PC-9 (cell line): ENCODE data around the gene SRBD1. TPM values are rescaled to one million over a fixed set of nuclear protein-coding genes. Genes with fewer than 3 reads are reported as not detected.

Source experiments
- BruUV-seq: library from RNA; stranded (reverse); fragments of 400-500 nt; replicated peaks from 2 replicates; lab custom pipeline; 2021; lab: Mats Ljungman, UMichigan
- CTCF ChIA-PET: fragments of 300-600 bp; sonication (Branson Sonifier 250); formaldehyde crosslinking; loops from one replicate; lab custom pipeline; 2022; ENCODE audit warnings: antibody characterized with exemption; lab: Charles Lee
- POLR2A ChIA-PET: fragments of 300-600 bp; sonication (Branson Sonifier 250); formaldehyde crosslinking; loops from one replicate; lab custom pipeline; 2022; ENCODE audit warnings: antibody characterized with exemption; ENCODE audit not compliant: unreplicated experiment; lab: Charles Lee
- DNase-seq, 2 experiments: peaks; one replicate each; pipeline versions ENCODE4 v3.0.0 to v3.0.0-alpha.2; 2015 to 2022; ENCODE audit warnings: mixed read lengths in 1 of 2
- H2AFZ ChIP-seq: fragments of 200-600 bp; sonication (generic); 2 replicates; pipeline ENCODE4 v1.8.1; 2017; ENCODE audit warnings: antibody characterized with exemption
- H3F3A ChIP-seq: fragments of 200-600 bp; sonication (generic); 2 replicates; pipeline ENCODE4 v1.8.1; 2017; ENCODE audit warnings: antibody characterized with exemption, mild to moderate bottlenecking, low read depth; ENCODE audit not compliant: insufficient read depth
- H3K27ac ChIP-seq: fragments of 200-600 bp; sonication (generic); 2 replicates; pipeline ENCODE4 v1.6.1; 2016; ENCODE audit warnings: mixed run types
- H3K27me3 ChIP-seq: fragments of 200-600 bp; sonication (generic); 2 replicates; pipeline ENCODE4 v1.6.1; 2016; ENCODE audit warnings: low read depth, mixed run types; ENCODE audit not compliant: insufficient read depth
- H3K36me3 ChIP-seq: fragments of 200-600 bp; sonication (generic); 2 replicates; pipeline ENCODE4 v1.6.1; 2016; ENCODE audit warnings: low read depth, mixed run types
- H3K4me1 ChIP-seq: fragments of 200-600 bp; sonication (generic); replicated peaks from 2 replicates; pipeline ENCODE4 v1.6.1; 2016; ENCODE audit warnings: mixed run types; ENCODE audit not compliant: insufficient read depth
- H3K4me2 ChIP-seq: fragments of 200-600 bp; sonication (generic); 2 replicates; pipeline ENCODE4 v1.6.1; 2017; ENCODE audit warnings: mixed run types
- H3K4me3 ChIP-seq: fragments of 200-600 bp; sonication (generic); 2 replicates; pipeline ENCODE4 v1.6.1; 2016; ENCODE audit warnings: mixed run types
- H3K79me2 ChIP-seq: fragments of 200-600 bp; sonication (generic); 2 replicates; pipeline ENCODE4 v1.6.1; 2017; ENCODE audit warnings: low read depth, mixed run types
- H3K9me2 ChIP-seq: fragments of 200-600 bp; sonication (generic); 2 replicates; pipeline ENCODE4 v1.8.1; 2017; ENCODE audit warnings: mild to moderate bottlenecking; ENCODE audit not compliant: insufficient read depth
- H3K9me3 ChIP-seq: fragments of 200-600 bp; sonication (generic); 2 replicates; pipeline ENCODE4 v1.8.1; 2016; ENCODE audit warnings: low read depth; ENCODE audit not compliant: insufficient read depth
- H4K20me1 ChIP-seq: fragments of 200-600 bp; sonication (generic); 2 replicates; pipeline ENCODE4 v1.8.1; 2017; ENCODE audit not compliant: insufficient read depth
- CTCF ChIP-seq: fragments of 200-600 bp; sonication (generic); conservative IDR thresholded peaks from 2 replicates; pipeline ENCODE4 v1.6.1; 2017; ENCODE audit warnings: mixed run types, antibody characterized with exemption, mild to moderate bottlenecking, moderate library complexity
- EZH2 ChIP-seq: fragments of 200-600 bp; sonication (generic); IDR thresholded peaks from 2 replicates; pipeline ENCODE4 v1.8.0; 2017; ENCODE audit warnings: antibody characterized with exemption, low read depth
- intact Hi-C: fragments of 100-400 bp; cut with micrococcal nuclease; formaldehyde crosslinking; loops from one replicate; pipeline ENCODE4 v1.10.0; 2022; ENCODE audit not compliant: unreplicated experiment
- total RNA-seq: library from RNA; stranded (reverse); gene quantifications from 2 replicates; pipeline ENCODE4 v1.2.3, GENCODE V29; 2021

Gene SRBD1
- total RNA-seq, 1 experiment from 2014 or later: 17.8 TPM

GRCh38 chr2:45452866-45453265 lies 158.2 kb downstream of the SRBD1 start:
- intact Hi-C loops: no loop called here
- no peak overlapping the region for H3K4me2 ChIP-seq
- peaks cover under 1% of the 10 kb centered on the region; the same call in 1 of the 2 replicates for H3K4me1 ChIP-seq
- H3K27me3 ChIP-seq: no peaks in the 10 kb centered on the region
- H4K20me1 ChIP-seq: no peaks in the 10 kb centered on the region
- H2AFZ ChIP-seq: no peak overlapping the region
- H3F3A ChIP-seq: peaks cover 7% of the 10 kb centered on the region
- TF ChIP-seq CTCF (no peak), EZH2 (no peak)
- H3K79me2 ChIP-seq: no peaks in the 10 kb centered on the region
- no peaks in the 10 kb centered on the region for H3K36me3 ChIP-seq
- H3K4me3 ChIP-seq: no peak overlapping the region
- no TSS peak for BruUV-seq
- POLR2A ChIA-PET: interaction anchor here (0.6 kb wide), 1 partner anchor 257 kb away, joined by 14 read pairs; no protein-coding TSS in a partner anchor
- no peak overlapping the region for H3K27ac ChIP-seq
- H3K9me2 ChIP-seq: no peaks in the 10 kb centered on the region
- DNase-seq: no peak
- CTCF ChIA-PET: no interaction called here
- H3K9me3 ChIP-seq: no peaks in the 10 kb centered on the region

- POLR2A ChIA-PET: no interaction called here
These were observed 160.4 kb downstream of the SRBD1 start for GRCh38 chr2:45450634-45451033.

GRCh38 chr2:45448217-45448616 lies 162.8 kb downstream of the SRBD1 start:
- Histone ChIP-seq H3K36me3 (no peaks in the 10 kb centered on the region), H3K4me3 (no peak overlapping the region), H3K9me2 (no peaks in the 10 kb centered on the region), H3K4me1 (no peaks in the 10 kb centered on the region), H4K20me1 (no peaks in the 10 kb centered on the region), H3K79me2 (no peaks in the 10 kb centered on the region), H3K27ac (no peak overlapping the region), H3K27me3 (no peaks in the 10 kb centered on the region), H3F3A (peaks cover 4% of the 10 kb centered on the region), H3K9me3 (no peaks in the 10 kb centered on the region), H3K4me2 (no peak overlapping the region), H2AFZ (no peak overlapping the region)
- DNase-seq: no peak
- ChIA-PET CTCF (no interaction called here), POLR2A (no interaction called here)
- intact Hi-C loops: no loop called here
- no peak for TF ChIP-seq CTCF
- BruUV-seq: no TSS peak

More at GRCh38 chr2:45450634-45451033, 160.4 kb downstream of the SRBD1 start:
- CTCF ChIA-PET: no interaction called here
- no peak overlapping the region for H3K4me3 ChIP-seq
- no peak for DNase-seq
- H3F3A ChIP-seq: peaks cover 7% of the 10 kb centered on the region
- H3K27ac ChIP-seq: no peak overlapping the region
- no peaks in the 10 kb centered on the region for H3K9me3 ChIP-seq
- no peaks in the 10 kb centered on the region for H3K4me1 ChIP-seq
- H2AFZ ChIP-seq: no peak overlapping the region
- no peaks in the 10 kb centered on the region for H3K27me3 ChIP-seq
- H3K9me2 ChIP-seq: no peaks in the 10 kb centered on the region
- no peaks in the 10 kb centered on the region for H3K36me3 ChIP-seq
- no peak overlapping the region for H3K4me2 ChIP-seq
- no peaks in the 10 kb centered on the region for H3K79me2 ChIP-seq
- no TSS peak for BruUV-seq
- intact Hi-C loops: no loop called here
- TF ChIP-seq EZH2 (no peak), CTCF (no peak)
- H4K20me1 ChIP-seq: no peaks in the 10 kb centered on the region
